GM12878 (cell line): Measurements from ENCODE around the gene GAS2L2. TPM values are rescaled to one million over a fixed set of nuclear protein-coding genes. Genes with fewer than 3 reads are reported as not detected.

Experiments
- ATAC-seq: fragments of 200-7000 bp; cut with Tn5 transposase; 3 replicates; pipeline ENCODE4 v1.9.1; 2020; ENCODE audit warnings: mild to moderate bottlenecking, moderate library complexity
- BruUV-seq: library from RNA; stranded (reverse); fragments of 400-500 nt; replicated peaks from 2 replicates; lab custom pipeline; 2021; lab: Mats Ljungman, UMichigan
- CTCF ChIA-PET: fragments of 300-600 bp; sonication (Branson Sonifier 250); formaldehyde crosslinking; extraction: SDS; loops from one replicate; lab custom pipeline; 2021; ENCODE audit warnings: inconsistent platforms; lab: Yijun Ruan, JAX
- POLR2A ChIA-PET: fragments of 350-600 bp; formaldehyde crosslinking; extraction: SDS; loops from one replicate; lab custom pipeline; 2021; ENCODE audit warnings: inconsistent platforms; lab: Charles Lee
- RAD21 ChIA-PET: fragments of 300-600 bp; sonication (Branson Sonifier 250); formaldehyde crosslinking; loops from one replicate; lab custom pipeline; 2023; ENCODE audit warnings: antibody characterized with exemption; ENCODE audit not compliant: unreplicated experiment; lab: Charles Lee
- SMC1A ChIA-PET: fragments of 300-600 bp; sonication (Branson Sonifier 250); formaldehyde crosslinking; loops from one replicate; lab custom pipeline; 2023; ENCODE audit not compliant: unreplicated experiment, uncharacterized antibody; lab: Charles Lee
- DNase-seq: peaks from one replicate; pipeline ENCODE4 v3.0.0-alpha.2; 2011; ENCODE audit warnings: low read depth, low spot score
- FAIRE-seq: peaks from 3 replicates; lab custom pipeline; 2011; peaks lifted over from hg19 to GRCh38; lab: Jason Lieb, UNC
- H2AFZ ChIP-seq: 2 replicates; pipeline ENCODE4 v1.6.0; 2011; ENCODE audit warnings: low read depth, low read length, control low read depth; ENCODE audit not compliant: control insufficient read depth
- H3K27ac ChIP-seq: 2 replicates; pipeline ENCODE4 v1.5.1; 2011; ENCODE audit warnings: control low read depth; ENCODE audit not compliant: control insufficient read depth, insufficient read depth
- H3K27me3 ChIP-seq, 2 experiments: replicated peaks in 1 of 2; 2 replicates each; pipeline versions ENCODE4 v1.6.0 to v1.6.1; 2011; ENCODE audit warnings: low read length in 1 of 2; ENCODE audit not compliant: control insufficient read depth in 2 of 2, insufficient read depth in 2 of 2
- H3K36me3 ChIP-seq, 2 experiments: 2 replicates each; pipeline ENCODE4 v1.5.1; 2011; ENCODE audit warnings: low read length in 1 of 2; ENCODE audit not compliant: control insufficient read depth in 2 of 2, insufficient read depth in 2 of 2
- H3K4me1 ChIP-seq: 2 replicates; pipeline ENCODE4 v1.6.1; 2011; ENCODE audit warnings: mild to moderate bottlenecking, low read length, moderate library complexity, mixed read lengths; ENCODE audit not compliant: control insufficient read depth, insufficient read depth
- H3K4me2 ChIP-seq: 2 replicates; pipeline ENCODE4 v1.6.0; 2011; ENCODE audit warnings: control low read depth; ENCODE audit not compliant: control insufficient read depth, insufficient read depth
- H3K4me3 ChIP-seq: fragments of 200-600 bp; sonication (generic); 2 replicates; pipeline ENCODE4 v1.5.1; 2016
- H3K79me2 ChIP-seq: 2 replicates; pipeline ENCODE4 v1.6.0; 2011; ENCODE audit warnings: low read length; ENCODE audit not compliant: control insufficient read depth, insufficient read depth
- H3K9ac ChIP-seq: 2 replicates; pipeline ENCODE4 v1.8.0; 2011; ENCODE audit warnings: low read length, control low read depth, mixed read lengths; ENCODE audit not compliant: control insufficient read depth, insufficient read depth
- H3K9me3 ChIP-seq: replicated peaks from 3 replicates; pipeline ENCODE4 v1.5.1; 2011; ENCODE audit warnings: mild to moderate bottlenecking, low read length; ENCODE audit not compliant: control insufficient read depth, insufficient read depth
- H4K20me1 ChIP-seq: 2 replicates; pipeline ENCODE4 v1.6.0; 2011; ENCODE audit not compliant: control insufficient read depth, insufficient read depth
- BCLAF1 ChIP-seq: fragments of 450-650 bp; IDR thresholded peaks from 2 replicates; pipeline ENCODE4 v1.6.1; 2017; ENCODE audit warnings: antibody characterized with exemption, mild to moderate bottlenecking, moderate library complexity
- EGR1 ChIP-seq, 2 experiments: IDR thresholded peaks; 1 replicate in 1 of 2; 2 replicates in 1 of 2; pipeline ENCODE4 v1.6.1; 2011 to 2012; ENCODE audit warnings: low read depth in 2 of 2, low read length in 2 of 2, borderline replicate concordance in 1 of 2, mild to moderate bottlenecking in 1 of 2, moderate library complexity in 1 of 2
- FOS ChIP-seq: IDR thresholded peaks from 3 replicates; pipeline ENCODE4 v1.6.1; 2011; ENCODE audit warnings: borderline replicate concordance; ENCODE audit not compliant: insufficient read length; ENCODE audit errors: extremely low read depth
- HDAC6 ChIP-seq: fragments of 200-600 bp; sonication (generic); IDR thresholded peaks from one replicate; pipeline ENCODE4 v1.8.0; 2017; ENCODE audit warnings: antibody characterized with exemption; ENCODE audit not compliant: unreplicated experiment
- MEF2B ChIP-seq: fragments of 450-650 bp; IDR thresholded peaks from 2 replicates; pipeline ENCODE4 v1.6.1; 2018; ENCODE audit warnings: mild to moderate bottlenecking, moderate library complexity; ENCODE audit not compliant: partially characterized antibody, poor library complexity, severe bottlenecking
- NR2C1 ChIP-seq: fragments of 450-650 bp; IDR thresholded peaks from 2 replicates; pipeline ENCODE4 v1.6.1; 2017; ENCODE audit warnings: antibody characterized with exemption, mild to moderate bottlenecking, moderate library complexity
- PAX5 ChIP-seq: IDR thresholded peaks from 2 replicates; pipeline ENCODE4 v1.6.1; 2011; ENCODE audit warnings: low read depth, low read length, borderline replicate concordance
- POU2F2 ChIP-seq: IDR thresholded peaks from 3 replicates; pipeline ENCODE4 v1.6.1; 2011; ENCODE audit warnings: low read depth, mild to moderate bottlenecking, low read length, borderline replicate concordance
- SMAD5 ChIP-seq: IDR thresholded peaks from 2 replicates; pipeline ENCODE4 v1.6.1; 2016; ENCODE audit warnings: antibody characterized with exemption, low read depth
- ZBTB33 ChIP-seq: fragments of 450-650 bp; IDR thresholded peaks from 2 replicates; pipeline ENCODE4 v1.6.1; 2017; ENCODE audit warnings: mild to moderate bottlenecking
- ZNF207 ChIP-seq: fragments of 450-650 bp; IDR thresholded peaks from 2 replicates; pipeline ENCODE4 v1.6.1; 2014; ENCODE audit warnings: antibody characterized with exemption, mild to moderate bottlenecking, borderline replicate concordance
- WGBS: methylation state at CpG from one replicate; pipeline ENCODE4 v1.1.6; 2016; ENCODE audit warnings: low lambda C conversion rate; ENCODE audit not compliant: insufficient replicate concordance, insufficient coverage; ENCODE audit errors: missing lambda C conversion rate; 5-methylcytosine and 5-hydroxymethylcytosine counted together
- in situ Hi-C: fragments of 300-500 bp; cut with MboI; formaldehyde crosslinking; loops from 9 replicates; pipeline ENCODE4 v1.14.3; 2018; ENCODE audit warnings: mixed read lengths
- intact Hi-C: fragments of 100-400 bp; cut with micrococcal nuclease; formaldehyde crosslinking; loops from one replicate; pipeline ENCODE4 v1.14.2; 2022; ENCODE audit not compliant: unreplicated experiment
- polyA plus RNA-seq, 11 experiments: library from polyadenylated mRNA; depleted of rRNA in 4 of 11; unstranded in 6 of 11; stranded (reverse) in 5 of 11; fragments of >200 nt; fragmentation: Nextera tagmentation in 4 of 11; fragmentation: Illumina TruSeq in 1 of 11; extraction: Ambion mirVana in 4 of 11; extraction: Trizol in 1 of 11; gene quantifications; 1 replicate in 1 of 11; 2 replicates in 10 of 11; pipeline versions ENCODE4 v1.2.1 to v1.2.3, GENCODE V29; 2011 to 2016; ENCODE audit warnings: inconsistent platforms in 2 of 11, missing spikeins in 2 of 11, low read depth in 1 of 11
- total RNA-seq, 4 experiments: library from RNA; depleted of rRNA in 3 of 4; stranded (reverse); fragments of >200 nt in 3 of 4; fragmentation: Illumina TruSeq in 1 of 4; extraction: Trizol in 1 of 4; gene quantifications; 2 replicates each; pipeline versions ENCODE4 v1.2.1 to v1.2.3, GENCODE V29; 2013 to 2021
- TF ChIP-seq, protein P1 (sequence below): fragments of 450-650 bp; IDR thresholded peaks from 2 replicates; pipeline ENCODE4 v1.6.1; 2016; ENCODE audit warnings: mild to moderate bottlenecking, moderate library complexity, borderline replicate concordance

GAS2L2 gene
- total and polyA plus RNA-seq, 10 of the 15 experiments (the other 5 are each of a cell fraction or from before 2014, with no cell fraction given): 0.01 TPM; not detected in 9

DNA sequence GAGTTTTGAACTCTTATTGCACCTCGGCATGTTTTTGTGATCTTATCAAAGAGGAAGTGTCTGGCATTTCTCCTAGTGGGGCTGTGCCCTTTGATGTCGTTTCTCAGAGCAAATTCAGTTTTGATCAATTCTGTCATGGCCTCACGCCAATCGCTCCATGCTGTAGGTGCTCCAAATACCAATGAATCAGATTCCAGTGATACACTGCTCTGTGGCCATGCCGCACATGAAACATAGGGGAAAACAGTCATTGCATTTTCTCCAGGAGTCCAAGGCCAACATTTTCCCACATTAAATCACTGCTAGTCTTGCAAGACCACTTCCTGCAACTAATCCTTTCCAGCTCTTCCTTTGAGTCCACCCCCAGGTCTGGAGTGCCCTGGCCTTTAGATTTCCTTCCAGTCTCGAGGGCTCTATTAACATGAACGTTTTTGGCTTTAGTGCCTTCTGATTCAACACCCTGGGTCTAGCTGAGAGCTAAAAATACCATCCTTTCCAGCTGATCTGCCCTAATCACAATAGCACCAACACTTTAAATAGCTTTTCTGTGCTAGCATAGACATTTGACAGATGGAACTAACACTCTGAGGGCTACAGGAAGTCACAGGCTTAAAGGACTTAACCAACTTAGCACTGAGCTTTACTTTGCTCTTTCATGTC lies 39.8 kb downstream of the GAS2L2 start (continued):
- TF ChIP-seq ZNF207 (no peak), PAX5 (no peak), ZBTB33 (no peak)
- TF ChIP-seq, protein P1, sequence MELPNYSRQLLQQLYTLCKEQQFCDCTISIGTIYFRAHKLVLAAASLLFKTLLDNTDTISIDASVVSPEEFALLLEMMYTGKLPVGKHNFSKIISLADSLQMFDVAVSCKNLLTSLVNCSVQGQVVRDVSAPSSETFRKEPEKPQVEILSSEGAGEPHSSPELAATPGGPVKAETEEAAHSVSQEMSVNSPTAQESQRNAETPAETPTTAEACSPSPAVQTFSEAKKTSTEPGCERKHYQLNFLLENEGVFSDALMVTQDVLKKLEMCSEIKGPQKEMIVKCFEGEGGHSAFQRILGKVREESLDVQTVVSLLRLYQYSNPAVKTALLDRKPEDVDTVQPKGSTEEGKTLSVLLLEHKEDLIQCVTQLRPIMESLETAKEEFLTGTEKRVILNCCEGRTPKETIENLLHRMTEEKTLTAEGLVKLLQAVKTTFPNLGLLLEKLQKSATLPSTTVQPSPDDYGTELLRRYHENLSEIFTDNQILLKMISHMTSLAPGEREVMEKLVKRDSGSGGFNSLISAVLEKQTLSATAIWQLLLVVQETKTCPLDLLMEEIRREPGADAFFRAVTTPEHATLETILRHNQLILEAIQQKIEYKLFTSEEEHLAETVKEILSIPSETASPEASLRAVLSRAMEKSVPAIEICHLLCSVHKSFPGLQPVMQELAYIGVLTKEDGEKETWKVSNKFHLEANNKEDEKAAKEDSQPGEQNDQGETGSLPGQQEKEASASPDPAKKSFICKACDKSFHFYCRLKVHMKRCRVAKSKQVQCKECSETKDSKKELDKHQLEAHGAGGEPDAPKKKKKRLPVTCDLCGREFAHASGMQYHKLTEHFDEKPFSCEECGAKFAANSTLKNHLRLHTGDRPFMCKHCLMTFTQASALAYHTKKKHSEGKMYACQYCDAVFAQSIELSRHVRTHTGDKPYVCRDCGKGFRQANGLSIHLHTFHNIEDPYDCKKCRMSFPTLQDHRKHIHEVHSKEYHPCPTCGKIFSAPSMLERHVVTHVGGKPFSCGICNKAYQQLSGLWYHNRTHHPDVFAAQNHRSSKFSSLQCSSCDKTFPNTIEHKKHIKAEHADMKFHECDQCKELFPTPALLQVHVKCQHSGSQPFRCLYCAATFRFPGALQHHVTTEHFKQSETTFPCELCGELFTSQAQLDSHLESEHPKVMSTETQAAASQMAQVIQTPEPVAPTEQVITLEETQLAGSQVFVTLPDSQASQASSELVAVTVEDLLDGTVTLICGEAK: no peak

- CTCF ChIA-PET: interaction anchor here (0.6 kb wide), 1 partner anchor 32 kb away, joined by 3 read pairs; no protein-coding TSS in a partner anchor
- no peak for TF ChIP-seq EGR1 (IDR thresholded peaks at IDR 0.05; ENCODE audit: borderline replicate concordance in 1 of 2, low read depth in 2 of 2, low read length in 2 of 2)
- TF ChIP-seq BCLAF1: no peak
- TF ChIP-seq FOS: no peak
- TF ChIP-seq POU2F2: no peak
- no peak for TF ChIP-seq HDAC6
- TF ChIP-seq SMAD5: no peak
- no peak for TF ChIP-seq NR2C1
- TF ChIP-seq MEF2B: no peak
Observed at GRCh38 chr17:35710950-35711349, 42.1 kb downstream of the GAS2L2 start.

More at GRCh38 chr17:35710950-35711349, 42.1 kb downstream of the GAS2L2 start:
- ATAC-seq: no peak
- Histone ChIP-seq H2AFZ (no peak overlapping the region), H3K4me2 (no peak overlapping the region), H3K27me3 (no peaks in the 10 kb centered on the region), H4K20me1 (no peaks in the 10 kb centered on the region), H3K4me3 (no peak overlapping the region), H3K79me2 (no peaks in the 10 kb centered on the region), H3K9ac (no peak overlapping the region), H3K27ac (no peak overlapping the region), H3K36me3 (peaks cover 3 to 26% of the 10 kb centered on the region in 2 experiments), H3K4me1 (no peaks in the 10 kb centered on the region; the same call in 1 of the 2 replicates), H3K9me3 (no peaks in the 10 kb centered on the region)
- RAD21 ChIA-PET: interaction anchor here (0.5 kb wide), 1 partner anchor 515 kb away, joined by 4 read pairs; no protein-coding TSS in a partner anchor
- no peak for DNase-seq
- POLR2A ChIA-PET: no interaction called here
- 98% methylated on average over 2 of the region's 2 CpGs for WGBS
- FAIRE-seq: no peak
- BruUV-seq: no TSS peak
- SMC1A ChIA-PET: no interaction called here
- in situ Hi-C loops: no loop called here
- intact Hi-C loops: no loop called here
